ENCODE measurements around the gene OCA2. TPM values are rescaled to one million over a fixed set of nuclear protein-coding genes. Genes with fewer than 3 reads are reported as not detected.

Gene OCA2
- total and polyA plus RNA-seq, 2 of the 4 experiments (the other 2 are of a cell fraction), result under 0.01 to 0.03 TPM

DNA sequence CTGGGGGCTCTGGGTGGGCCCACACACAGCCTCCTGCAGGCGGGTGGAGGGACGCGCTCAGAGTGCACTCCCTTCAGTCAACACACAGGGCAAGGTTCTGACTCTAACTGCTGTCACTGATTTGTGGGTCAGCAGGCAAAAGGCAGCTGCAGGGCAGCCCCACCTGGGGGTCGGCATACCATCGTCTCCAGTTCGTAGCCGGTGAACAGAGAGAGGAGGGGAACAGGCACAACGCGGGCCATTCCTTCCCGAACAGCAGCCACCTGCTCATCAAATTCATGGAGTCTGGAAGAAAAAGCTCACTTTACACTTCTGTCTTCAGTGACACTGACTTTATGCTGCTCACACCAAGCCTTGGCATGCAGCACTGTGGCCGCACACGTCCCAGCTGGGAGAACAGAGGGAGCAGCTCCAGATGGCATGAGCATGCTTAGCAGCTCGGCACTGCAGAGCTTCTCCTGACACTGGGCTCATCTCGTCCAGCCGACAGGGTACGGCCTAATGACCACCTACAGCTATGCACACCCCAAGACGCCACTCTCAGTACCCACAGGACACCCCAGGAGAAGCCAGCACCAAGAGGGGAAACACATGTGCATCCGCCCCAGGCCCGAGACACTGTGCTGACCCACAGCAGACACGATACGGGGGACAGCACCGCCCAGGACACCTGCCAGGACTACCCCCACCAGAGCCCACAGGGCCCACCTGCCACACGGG is 14.4 kb upstream of the OCA2 start:
- H2BK120ac ChIP-seq (ENCODE audit: low read depth, low read length), result no peak overlapping the region
- H3K23ac ChIP-seq (ENCODE audit: low read depth, low read length), result no peak overlapping the region
- 0 out of 4 replicates have a peak, but pooled peaks cover 0 to 3% of the 10 kb centered on the region in 2 experiments for H3K79me1 ChIP-seq (ENCODE audit: low read depth in 1 of 2, low read length in 2 of 2)
- DNase-seq (no peak), ATAC-seq (ENCODE audit: low read depth) (no peak)
- H4K8ac ChIP-seq (ENCODE audit: low read depth in 2 of 2, low read length in 2 of 2), result no peak overlapping the region
- intact Hi-C loops (cut with micrococcal nuclease), result no loop called here
- H4K5ac ChIP-seq (ENCODE audit: low read depth, low read length), result no peak overlapping the region
- no peak overlapping the region for H3K56ac ChIP-seq (ENCODE audit: extremely low read depth, insufficient read depth, low read length)
- H2BK5ac ChIP-seq (ENCODE audit: low read depth, low read length, poor library complexity, severe bottlenecking), result no peak overlapping the region
- no peaks in the 10 kb centered on the region for H3K4me1 ChIP-seq (ENCODE audit: control insufficient read depth, insufficient read depth, low read length)
- ChIA-PET CTCF (no interaction called here), POLR2A (ENCODE audit: unreplicated experiment) (no interaction called here)
- WGBS, 2 experiments (ENCODE audit: extremely low coverage in 2 of 2, insufficient read length in 1 of 2), result 73% methylated on average over 8 of the region's 23 CpGs; no CpG with 5 or more reads in 1 of the 2 experiments
- no peak overlapping the region for H3K4me2 ChIP-seq (ENCODE audit: low read depth, low read length)
- H2AK5ac ChIP-seq (ENCODE audit: low read depth, low read length), result no peak overlapping the region
- H2BK15ac ChIP-seq (ENCODE audit: low read depth, low read length), result no peak overlapping the region
- H3K9me1 ChIP-seq (ENCODE audit: insufficient read depth, low read length), result no peaks in the 10 kb centered on the region
- no peak overlapping the region for H3K14ac ChIP-seq (replicated peaks; ENCODE audit: low read depth, low read length)
- BruUV-seq (replicated peaks), result no TSS peak
- H4K20me1 ChIP-seq (ENCODE audit: insufficient read depth, low read length), result no peaks in the 10 kb centered on the region
- in situ Hi-C loops (cut with MboI; ENCODE audit: low sequenced_read_pairs), result loop anchor here (25.0 kb wide), 1 partner anchor 1226 kb away; no protein-coding TSS in a partner anchor
- no peak overlapping the region for H3K18ac ChIP-seq (ENCODE audit: low read depth, low read length)
- no peak overlapping the region for H3K27ac ChIP-seq (ENCODE audit: insufficient read depth, low read length)
- peaks cover 41% of the 10 kb centered on the region for H3K36me3 ChIP-seq (ENCODE audit: control insufficient read depth, insufficient read depth, low read length)
- H3K4me3 ChIP-seq (ENCODE audit: insufficient read depth, low read depth, low read length), result no peak overlapping the region
- no peak overlapping the region for H4K91ac ChIP-seq (ENCODE audit: insufficient read depth, low read depth, low read length)
- TF ChIP-seq BHLHE40 (IDR thresholded peaks at IDR 0.05; ENCODE audit: low read depth, low read length), result no peak
- TF ChIP-seq MAZ (IDR thresholded peaks at IDR 0.05; ENCODE audit: borderline replicate concordance, low read depth, low read length), result no peak
- TF ChIP-seq SMC3 (IDR thresholded peaks at IDR 0.05; ENCODE audit: low read depth, low read length), result no peak
- TF ChIP-seq, protein P1, sequence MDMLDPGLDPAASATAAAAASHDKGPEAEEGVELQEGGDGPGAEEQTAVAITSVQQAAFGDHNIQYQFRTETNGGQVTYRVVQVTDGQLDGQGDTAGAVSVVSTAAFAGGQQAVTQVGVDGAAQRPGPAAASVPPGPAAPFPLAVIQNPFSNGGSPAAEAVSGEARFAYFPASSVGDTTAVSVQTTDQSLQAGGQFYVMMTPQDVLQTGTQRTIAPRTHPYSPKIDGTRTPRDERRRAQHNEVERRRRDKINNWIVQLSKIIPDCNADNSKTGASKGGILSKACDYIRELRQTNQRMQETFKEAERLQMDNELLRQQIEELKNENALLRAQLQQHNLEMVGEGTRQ (IDR thresholded peaks at IDR 0.05; ENCODE audit: low read depth, low read length), result no peak
- TF ChIP-seq RCOR1 (IDR thresholded peaks at IDR 0.05; ENCODE audit: insufficient replicate concordance, low read length), result no peak
- no peak for TF ChIP-seq FOS (IDR thresholded peaks at IDR 0.05; ENCODE audit: low read depth, low read length)
- TF ChIP-seq, protein P2, sequence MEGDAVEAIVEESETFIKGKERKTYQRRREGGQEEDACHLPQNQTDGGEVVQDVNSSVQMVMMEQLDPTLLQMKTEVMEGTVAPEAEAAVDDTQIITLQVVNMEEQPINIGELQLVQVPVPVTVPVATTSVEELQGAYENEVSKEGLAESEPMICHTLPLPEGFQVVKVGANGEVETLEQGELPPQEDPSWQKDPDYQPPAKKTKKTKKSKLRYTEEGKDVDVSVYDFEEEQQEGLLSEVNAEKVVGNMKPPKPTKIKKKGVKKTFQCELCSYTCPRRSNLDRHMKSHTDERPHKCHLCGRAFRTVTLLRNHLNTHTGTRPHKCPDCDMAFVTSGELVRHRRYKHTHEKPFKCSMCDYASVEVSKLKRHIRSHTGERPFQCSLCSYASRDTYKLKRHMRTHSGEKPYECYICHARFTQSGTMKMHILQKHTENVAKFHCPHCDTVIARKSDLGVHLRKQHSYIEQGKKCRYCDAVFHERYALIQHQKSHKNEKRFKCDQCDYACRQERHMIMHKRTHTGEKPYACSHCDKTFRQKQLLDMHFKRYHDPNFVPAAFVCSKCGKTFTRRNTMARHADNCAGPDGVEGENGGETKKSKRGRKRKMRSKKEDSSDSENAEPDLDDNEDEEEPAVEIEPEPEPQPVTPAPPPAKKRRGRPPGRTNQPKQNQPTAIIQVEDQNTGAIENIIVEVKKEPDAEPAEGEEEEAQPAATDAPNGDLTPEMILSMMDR (conservative IDR thresholded peaks at IDR 0.05; ENCODE audit: low read depth, low read length), result no peak
- no peak overlapping the region for H2BK20ac ChIP-seq (ENCODE audit: low read depth, low read length)
- no peak overlapping the region for H3K9ac ChIP-seq (ENCODE audit: low read depth, low read length)
- dilution Hi-C loops (cut with HindIII; ENCODE audit: low sequenced_read_pairs, unreplicated experiment), result no loop called here
- no peaks in the 10 kb centered on the region for H3K9me3 ChIP-seq (ENCODE audit: control insufficient read depth, insufficient read depth, low read length)
- H2AFZ ChIP-seq (replicated peaks; ENCODE audit: low read length, poor library complexity), result no peak overlapping the region
- no peak overlapping the region for H2AK9ac ChIP-seq (replicated peaks; ENCODE audit: low read depth, low read length, poor library complexity)
- no peak overlapping the region for H3K4ac ChIP-seq (ENCODE audit: low read depth, low read length)
- no peaks in the 10 kb centered on the region for H3K27me3 ChIP-seq (ENCODE audit: control insufficient read depth, insufficient read depth, low read length)

Measured in IMR-90 (cell line).